ENCODE data around the gene SNPH.

Gene SNPH

DNA sequence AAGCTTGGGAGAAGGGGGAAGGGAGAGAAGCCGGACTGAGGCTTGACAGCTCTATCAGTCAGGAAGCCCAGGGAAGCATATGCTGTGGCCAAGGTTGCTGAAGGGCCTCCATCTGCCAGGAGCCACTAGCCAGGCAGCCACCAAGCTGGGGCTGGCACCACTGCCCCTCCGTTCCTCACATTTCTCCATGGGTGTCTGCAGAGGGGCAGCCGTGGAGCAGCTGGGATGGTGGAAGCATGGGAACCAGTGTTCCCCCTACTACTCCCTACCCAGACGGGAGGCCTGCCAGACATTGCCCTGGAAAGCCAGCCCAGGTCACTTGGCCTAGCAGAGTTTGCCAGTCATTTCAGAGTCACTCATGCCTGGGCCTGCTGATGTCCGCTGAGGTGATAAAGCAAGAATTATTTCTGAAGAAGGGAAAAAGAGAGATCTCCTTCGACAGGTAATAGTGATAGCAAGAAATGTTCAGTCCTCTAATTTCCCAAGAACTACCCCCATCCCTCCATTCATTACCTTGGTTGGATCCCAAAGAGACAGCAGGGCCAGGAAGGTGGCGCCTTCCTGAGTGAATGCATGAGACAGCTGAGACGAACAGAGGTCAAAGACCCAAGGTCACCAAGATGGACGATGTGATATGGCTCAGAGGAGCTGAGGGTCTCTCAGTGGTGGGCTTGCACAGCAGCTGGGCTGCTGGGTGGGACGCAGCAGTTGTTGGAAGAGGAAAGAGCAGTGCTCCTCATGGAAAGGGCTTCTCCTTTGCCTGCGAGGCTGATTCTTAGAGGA, 21.9 kb downstream of the SNPH start:
- no peaks in the 10 kb centered on the region for H3K27me3 ChIP-seq (ENCODE audit: insufficient read depth, low read depth, severe bottlenecking)
- TF ChIP-seq, protein P1, sequence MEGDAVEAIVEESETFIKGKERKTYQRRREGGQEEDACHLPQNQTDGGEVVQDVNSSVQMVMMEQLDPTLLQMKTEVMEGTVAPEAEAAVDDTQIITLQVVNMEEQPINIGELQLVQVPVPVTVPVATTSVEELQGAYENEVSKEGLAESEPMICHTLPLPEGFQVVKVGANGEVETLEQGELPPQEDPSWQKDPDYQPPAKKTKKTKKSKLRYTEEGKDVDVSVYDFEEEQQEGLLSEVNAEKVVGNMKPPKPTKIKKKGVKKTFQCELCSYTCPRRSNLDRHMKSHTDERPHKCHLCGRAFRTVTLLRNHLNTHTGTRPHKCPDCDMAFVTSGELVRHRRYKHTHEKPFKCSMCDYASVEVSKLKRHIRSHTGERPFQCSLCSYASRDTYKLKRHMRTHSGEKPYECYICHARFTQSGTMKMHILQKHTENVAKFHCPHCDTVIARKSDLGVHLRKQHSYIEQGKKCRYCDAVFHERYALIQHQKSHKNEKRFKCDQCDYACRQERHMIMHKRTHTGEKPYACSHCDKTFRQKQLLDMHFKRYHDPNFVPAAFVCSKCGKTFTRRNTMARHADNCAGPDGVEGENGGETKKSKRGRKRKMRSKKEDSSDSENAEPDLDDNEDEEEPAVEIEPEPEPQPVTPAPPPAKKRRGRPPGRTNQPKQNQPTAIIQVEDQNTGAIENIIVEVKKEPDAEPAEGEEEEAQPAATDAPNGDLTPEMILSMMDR (IDR thresholded peaks at IDR 0.05; ENCODE audit: low read depth, low read length) = no peak
- no peaks in the 10 kb centered on the region for H3K36me3 ChIP-seq
- DNase-seq = no peak
- H3K27ac ChIP-seq = no peak overlapping the region
- no peaks in the 10 kb centered on the region for H3K9me3 ChIP-seq (ENCODE audit: severe bottlenecking)
- no peak overlapping the region for H3K4me3 ChIP-seq (ENCODE audit: low read depth, low read length)

DNA sequence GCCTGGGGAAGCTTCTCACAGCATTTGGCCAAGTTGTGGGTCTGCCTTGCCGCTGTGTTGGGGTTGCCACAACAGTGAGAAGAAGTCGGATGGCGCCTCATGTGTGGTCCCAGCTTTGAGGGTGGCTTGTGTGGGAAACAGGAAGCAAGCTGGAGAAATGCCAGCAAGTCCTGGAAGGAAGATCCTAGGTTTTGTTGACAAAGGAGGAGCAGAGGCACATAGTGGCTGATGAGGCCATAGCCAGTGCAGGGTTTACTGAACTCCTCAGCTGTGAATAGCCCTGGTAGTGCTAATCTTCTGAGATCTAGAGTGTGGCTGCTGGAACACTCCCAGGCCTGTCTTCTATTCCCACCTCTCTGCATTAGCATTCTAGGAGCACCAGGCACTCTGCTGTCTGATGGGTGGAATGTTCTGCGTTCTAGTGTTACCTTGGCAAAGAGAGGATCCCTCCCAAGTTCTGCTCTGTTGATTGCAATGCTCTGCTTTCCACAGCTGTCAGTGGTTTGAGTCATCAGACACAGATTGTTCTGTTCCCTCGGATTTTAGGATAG, 25.2 kb downstream of the SNPH start:
- DNase-seq = no peak
- TF ChIP-seq, protein P1 (IDR thresholded peaks at IDR 0.05; ENCODE audit: low read depth, low read length) = no peak

DNA sequence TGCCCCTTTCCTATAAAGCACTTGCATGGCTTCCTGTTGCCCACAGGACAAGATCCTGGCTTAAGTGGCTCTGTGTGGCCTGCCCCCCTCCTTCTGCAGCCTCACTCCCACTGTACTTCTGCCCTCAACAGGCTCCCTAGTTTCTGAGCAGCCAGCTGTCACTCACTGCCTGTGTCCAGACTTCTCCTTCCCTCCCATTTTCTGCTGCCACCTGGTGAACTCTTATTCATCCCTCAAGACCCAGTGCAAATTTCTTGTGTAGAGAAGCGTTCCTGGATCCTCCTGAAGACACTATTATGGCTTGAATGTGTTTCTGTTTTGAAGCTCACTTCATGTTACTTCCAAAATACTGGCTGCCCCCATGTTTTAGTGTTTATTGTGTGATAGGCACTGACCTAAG, 26.5 kb downstream of the SNPH start:
- no peaks in the 10 kb centered on the region for H3K27me3 ChIP-seq (ENCODE audit: insufficient read depth, low read depth, severe bottlenecking)
- no peaks in the 10 kb centered on the region for H3K36me3 ChIP-seq
- H3K27ac ChIP-seq = no peak overlapping the region
- H3K4me3 ChIP-seq (ENCODE audit: low read depth, low read length) = no peak overlapping the region
- no peaks in the 10 kb centered on the region for H3K9me3 ChIP-seq (ENCODE audit: severe bottlenecking)
- no peak for DNase-seq
- TF ChIP-seq, protein P1 (IDR thresholded peaks at IDR 0.05; ENCODE audit: low read depth, low read length) = no peak

More for the DNA sequence above, 25.2 kb downstream of the SNPH start:
- no peaks in the 10 kb centered on the region for H3K9me3 ChIP-seq (ENCODE audit: severe bottlenecking)
- no peak overlapping the region for H3K27ac ChIP-seq
- no peaks in the 10 kb centered on the region for H3K36me3 ChIP-seq
- H3K4me3 ChIP-seq (ENCODE audit: low read depth, low read length) = no peak overlapping the region
- H3K27me3 ChIP-seq (ENCODE audit: insufficient read depth, low read depth, severe bottlenecking) = no peaks in the 10 kb centered on the region

DNA sequence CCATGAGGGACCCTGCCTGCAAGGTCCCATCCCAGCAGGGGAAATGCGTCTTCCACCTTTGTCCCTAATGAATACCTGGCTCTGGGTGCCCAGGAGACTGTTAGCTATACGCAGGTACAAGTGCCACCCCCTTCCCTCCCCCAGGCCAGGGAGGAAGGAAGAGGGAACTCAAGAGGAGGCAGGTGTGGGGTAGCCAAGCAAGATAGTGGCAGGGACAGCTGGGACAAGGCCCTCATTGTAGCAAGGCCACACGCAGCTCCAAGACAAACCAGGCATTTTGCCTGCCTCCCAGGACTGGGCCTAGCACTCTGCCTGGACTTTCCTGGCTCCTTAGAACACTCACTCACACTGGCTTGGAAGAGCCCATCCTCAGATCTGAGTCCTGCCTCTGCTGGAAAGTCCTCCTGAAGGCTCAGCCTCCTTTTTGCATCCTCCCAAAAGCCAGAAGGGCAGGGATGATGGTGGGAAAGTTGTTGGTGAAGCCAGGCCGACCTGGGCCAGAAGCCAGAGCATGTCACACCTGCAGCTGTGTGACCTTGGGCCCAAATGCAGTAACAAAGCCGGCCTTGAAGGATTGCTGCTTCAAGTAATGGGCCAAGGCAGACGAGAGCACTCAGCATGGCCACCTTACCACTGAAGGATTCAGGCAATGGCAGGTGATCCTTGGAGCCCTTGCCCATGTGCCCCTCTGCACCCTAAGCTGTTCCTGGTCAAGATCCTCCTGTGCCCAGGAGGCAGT, 27.7 kb downstream of the SNPH start:
- Histone ChIP-seq H3K27ac (no peak overlapping the region), H3K9me3 (ENCODE audit: severe bottlenecking) (no peaks in the 10 kb centered on the region), H3K4me3 (ENCODE audit: low read depth, low read length) (no peak overlapping the region), H3K27me3 (ENCODE audit: insufficient read depth, low read depth, severe bottlenecking) (no peaks in the 10 kb centered on the region), H3K36me3 (no peaks in the 10 kb centered on the region)
- no peak for DNase-seq
- TF ChIP-seq, protein P1 (IDR thresholded peaks at IDR 0.05; ENCODE audit: low read depth, low read length) = no peak

DNA sequence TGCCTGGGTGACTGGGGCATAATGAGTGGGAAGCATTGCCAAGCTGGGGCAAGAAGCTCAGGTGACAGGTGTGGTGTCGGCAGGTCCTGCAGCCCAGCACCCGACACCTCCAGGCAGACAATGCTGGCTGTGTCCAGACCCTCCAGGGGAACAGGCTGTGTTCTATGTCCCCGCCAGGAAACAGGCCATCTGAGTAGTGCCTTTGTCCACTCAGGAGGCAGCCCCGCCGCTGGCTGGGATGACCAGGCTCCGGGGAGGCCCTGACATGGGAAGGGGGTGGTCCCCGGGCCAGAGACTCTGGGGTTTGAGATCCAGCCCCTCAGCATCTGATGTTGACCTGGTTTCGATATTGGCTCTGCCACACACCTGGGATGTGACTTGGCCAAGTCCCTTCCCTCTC, 28.4 kb downstream of the SNPH start:
- Histone ChIP-seq H3K9me3 (ENCODE audit: severe bottlenecking) (no peaks in the 10 kb centered on the region), H3K36me3 (no peaks in the 10 kb centered on the region), H3K4me3 (ENCODE audit: low read depth, low read length) (no peak overlapping the region), H3K27me3 (ENCODE audit: insufficient read depth, low read depth, severe bottlenecking) (no peaks in the 10 kb centered on the region), H3K27ac (no peak overlapping the region)
- TF ChIP-seq, protein P1 (IDR thresholded peaks at IDR 0.05; ENCODE audit: low read depth, low read length) = no peak
- no peak for DNase-seq
